ENCODE data around the gene SRSF7.

DNA sequence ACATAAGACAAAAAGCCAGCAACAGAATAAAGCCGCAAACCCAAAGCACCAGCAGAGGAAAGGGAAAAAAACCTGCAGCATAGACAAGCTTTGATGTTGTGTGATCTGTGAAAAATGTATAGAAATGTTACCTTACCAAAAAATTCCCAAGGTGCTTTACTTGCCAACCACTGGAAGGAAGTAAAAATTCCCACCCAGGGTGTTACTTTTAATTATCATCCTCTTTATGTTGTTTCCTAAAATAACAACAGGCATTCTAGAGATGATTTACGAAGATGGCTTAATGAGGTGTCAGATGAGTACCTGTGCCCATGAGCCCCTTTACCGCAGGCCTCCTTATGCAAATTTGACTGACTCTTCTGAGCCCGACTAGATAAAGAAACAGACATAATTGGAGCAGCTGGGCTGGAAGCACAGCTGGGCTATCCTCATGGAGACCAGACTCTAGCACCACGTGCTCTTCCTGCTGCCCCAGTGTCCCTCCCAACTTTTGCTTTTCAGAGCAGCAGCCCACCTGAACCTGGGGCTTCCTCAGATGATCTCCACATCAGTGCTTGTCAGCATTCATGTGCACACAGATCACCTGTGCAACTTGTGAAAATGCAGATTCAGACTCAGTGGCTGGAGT, 41.5 kb downstream of the SRSF7 start:
- TF ChIP-seq, protein P1, sequence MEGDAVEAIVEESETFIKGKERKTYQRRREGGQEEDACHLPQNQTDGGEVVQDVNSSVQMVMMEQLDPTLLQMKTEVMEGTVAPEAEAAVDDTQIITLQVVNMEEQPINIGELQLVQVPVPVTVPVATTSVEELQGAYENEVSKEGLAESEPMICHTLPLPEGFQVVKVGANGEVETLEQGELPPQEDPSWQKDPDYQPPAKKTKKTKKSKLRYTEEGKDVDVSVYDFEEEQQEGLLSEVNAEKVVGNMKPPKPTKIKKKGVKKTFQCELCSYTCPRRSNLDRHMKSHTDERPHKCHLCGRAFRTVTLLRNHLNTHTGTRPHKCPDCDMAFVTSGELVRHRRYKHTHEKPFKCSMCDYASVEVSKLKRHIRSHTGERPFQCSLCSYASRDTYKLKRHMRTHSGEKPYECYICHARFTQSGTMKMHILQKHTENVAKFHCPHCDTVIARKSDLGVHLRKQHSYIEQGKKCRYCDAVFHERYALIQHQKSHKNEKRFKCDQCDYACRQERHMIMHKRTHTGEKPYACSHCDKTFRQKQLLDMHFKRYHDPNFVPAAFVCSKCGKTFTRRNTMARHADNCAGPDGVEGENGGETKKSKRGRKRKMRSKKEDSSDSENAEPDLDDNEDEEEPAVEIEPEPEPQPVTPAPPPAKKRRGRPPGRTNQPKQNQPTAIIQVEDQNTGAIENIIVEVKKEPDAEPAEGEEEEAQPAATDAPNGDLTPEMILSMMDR (IDR thresholded peaks at IDR 0.05): no peak
- no peak for TF ChIP-seq POLR2A (IDR thresholded peaks at IDR 0.05)
